IPS-20b (cell line): Measurements from ENCODE around the gene FADD.
A peak's percentile ranks its signal among the peaks of the same experiment; 100 is the strongest.

Experiments used
- H3K27ac ChIP-seq: one replicate; pipeline ENCODE4 v1.5.1; 2013; ENCODE audit warnings: low read length
- H3K27me3 ChIP-seq: 2 replicates; pipeline ENCODE4 v1.6.1; 2013; ENCODE audit warnings: mild to moderate bottlenecking, low read length, inconsistent platforms; ENCODE audit not compliant: insufficient read depth
- H3K36me3 ChIP-seq: 2 replicates; pipeline ENCODE4 v1.6.1; 2013; ENCODE audit warnings: low read depth, mild to moderate bottlenecking, inconsistent platforms, low read length, moderate library complexity; ENCODE audit not compliant: insufficient read depth
- H3K4me1 ChIP-seq: 2 replicates; pipeline ENCODE4 v1.6.1; 2013; ENCODE audit warnings: mild to moderate bottlenecking, control low read depth, inconsistent platforms, low read length, moderate library complexity; ENCODE audit not compliant: insufficient read depth
- H3K4me3 ChIP-seq: 2 replicates; pipeline ENCODE4 v1.5.1; 2013; ENCODE audit warnings: mild to moderate bottlenecking, low read length, inconsistent platforms
- H3K9ac ChIP-seq: 2 replicates; pipeline ENCODE4 v1.6.1; 2013; ENCODE audit warnings: low read depth, mild to moderate bottlenecking, inconsistent platforms, low read length, moderate library complexity
- H3K9me3 ChIP-seq: 2 replicates; pipeline ENCODE4 v1.6.1; 2013; ENCODE audit warnings: mild to moderate bottlenecking, low read depth, low read length, inconsistent platforms; ENCODE audit not compliant: insufficient read depth

FADD gene, protein sequence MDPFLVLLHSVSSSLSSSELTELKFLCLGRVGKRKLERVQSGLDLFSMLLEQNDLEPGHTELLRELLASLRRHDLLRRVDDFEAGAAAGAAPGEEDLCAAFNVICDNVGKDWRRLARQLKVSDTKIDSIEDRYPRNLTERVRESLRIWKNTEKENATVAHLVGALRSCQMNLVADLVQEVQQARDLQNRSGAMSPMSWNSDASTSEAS

GRCh38 chr11:70202920-70203750, at the start of gene FADD:
TSS of gene FADD (plus strand) at chr11:70203296. CDS start at chr11:70203460, 164 bp downstream.
- Histone ChIP-seq H3K9me3 (no peaks in the 10 kb centered on the region), H3K4me3 (peak within 1 kb of the TSS; percentile 99), H3K27ac (peak within 1 kb of the TSS; percentile 94), H3K27me3 (no peaks in the 10 kb centered on the region), H3K36me3 (peaks cover 32% of the 10 kb centered on the region), H3K4me1 (peaks cover 13% of the 10 kb centered on the region), H3K9ac (peak within 1 kb of the TSS; percentile 99)

DNA sequence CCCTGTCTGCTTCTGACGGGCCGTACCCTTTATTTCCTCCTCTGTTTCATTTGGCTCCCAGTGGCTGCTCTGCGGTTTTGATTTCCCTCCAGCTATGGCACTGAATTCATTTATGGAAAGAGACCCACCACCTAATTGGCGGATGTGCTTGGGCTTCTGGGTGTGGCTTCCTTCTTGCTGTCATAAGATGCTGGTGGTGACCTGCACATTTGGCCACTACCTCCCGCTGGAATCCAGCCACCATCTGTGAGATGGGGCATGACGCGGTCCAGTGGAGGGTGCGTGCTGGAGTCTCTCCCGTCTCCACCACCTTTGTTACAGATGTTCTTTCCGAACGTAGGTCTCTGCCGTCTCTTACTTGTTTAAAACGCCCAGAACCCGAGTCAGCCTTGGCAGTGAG, 47.7 kb upstream of the FADD start:
- Histone ChIP-seq H3K9me3 (no peaks in the 10 kb centered on the region), H3K27me3 (no peaks in the 10 kb centered on the region), H3K4me3 (no peak overlapping the region), H3K36me3 (no peaks in the 10 kb centered on the region), H3K4me1 (no peaks in the 10 kb centered on the region), H3K9ac (no peak overlapping the region), H3K27ac (no peak overlapping the region)

DNA sequence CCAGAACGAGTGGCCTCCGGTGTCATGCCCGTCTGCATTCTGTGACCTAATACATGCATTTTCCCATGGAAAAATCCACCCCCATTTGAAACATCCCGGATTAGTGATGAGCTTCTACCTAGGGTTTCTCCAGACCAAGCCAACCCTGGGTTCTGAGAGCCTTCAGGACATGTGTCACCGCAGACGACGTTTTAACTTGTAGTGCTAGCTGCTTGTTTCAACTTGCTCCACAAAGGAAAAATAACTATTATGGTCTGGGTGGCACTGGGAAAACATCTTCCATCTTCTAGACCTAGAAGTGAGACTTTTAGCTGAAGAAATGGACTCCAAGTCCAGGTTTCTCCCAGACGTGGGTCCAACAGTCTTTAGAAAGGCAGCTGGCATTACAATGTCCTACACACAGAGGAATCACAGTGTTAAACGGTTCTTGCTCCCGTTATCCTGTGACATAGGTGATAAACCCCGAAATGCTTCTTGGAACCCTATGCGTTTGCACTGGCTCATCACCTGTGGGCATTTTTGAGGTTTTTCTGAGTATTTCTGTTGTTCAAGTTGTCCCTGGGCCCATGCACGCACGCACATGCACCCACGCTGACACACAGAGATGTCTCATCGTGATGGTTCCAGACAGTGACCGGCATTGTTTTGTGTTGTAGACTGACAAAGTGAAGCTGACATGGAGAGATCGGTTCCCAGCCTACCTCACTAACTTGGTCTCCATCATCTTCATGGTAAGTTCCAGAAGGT, 46.6 kb upstream of the FADD start:
- Histone ChIP-seq H3K36me3 (no peaks in the 10 kb centered on the region), H3K9ac (no peak overlapping the region), H3K4me3 (no peak overlapping the region), H3K9me3 (no peaks in the 10 kb centered on the region), H3K27me3 (no peaks in the 10 kb centered on the region), H3K4me1 (no peaks in the 10 kb centered on the region), H3K27ac (no peak overlapping the region)

DNA sequence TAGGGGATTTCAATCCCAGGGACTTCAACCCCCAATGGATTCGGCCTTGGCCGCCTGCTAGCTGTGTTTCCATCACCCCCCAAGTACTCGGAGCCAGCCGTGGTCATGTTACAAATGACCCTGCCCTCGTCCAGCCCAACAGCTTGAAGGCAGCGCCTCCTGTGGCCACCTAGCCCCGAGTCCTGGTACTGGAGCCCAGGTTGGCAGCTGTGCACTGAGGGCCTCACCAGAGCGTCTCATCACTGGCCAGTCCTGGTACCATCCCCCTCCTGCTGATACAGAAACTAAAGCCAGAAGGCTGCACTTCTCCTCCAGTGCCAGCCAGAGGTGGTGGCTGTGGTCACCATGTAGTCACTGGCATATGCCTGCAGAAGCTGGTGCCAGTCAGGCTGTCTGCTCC, 44.9 kb upstream of the FADD start:
- H3K36me3 ChIP-seq, result no peaks in the 10 kb centered on the region

GRCh38 chr11:70158757-70159389, 44.2 kb upstream of the FADD start:
- Histone ChIP-seq H3K27ac (no peak overlapping the region), H3K4me1 (no peaks in the 10 kb centered on the region), H3K27me3 (no peaks in the 10 kb centered on the region), H3K9me3 (no peaks in the 10 kb centered on the region), H3K36me3 (no peaks in the 10 kb centered on the region), H3K4me3 (no peak overlapping the region), H3K9ac (no peak overlapping the region)

More for the DNA sequence above, 44.9 kb upstream of the FADD start:
- H3K27ac ChIP-seq, result no peak overlapping the region
- no peak overlapping the region for H3K4me3 ChIP-seq
- H3K9ac ChIP-seq, result no peak overlapping the region
- H3K27me3 ChIP-seq, result no peaks in the 10 kb centered on the region
- no peaks in the 10 kb centered on the region for H3K4me1 ChIP-seq
- no peaks in the 10 kb centered on the region for H3K9me3 ChIP-seq

DNA sequence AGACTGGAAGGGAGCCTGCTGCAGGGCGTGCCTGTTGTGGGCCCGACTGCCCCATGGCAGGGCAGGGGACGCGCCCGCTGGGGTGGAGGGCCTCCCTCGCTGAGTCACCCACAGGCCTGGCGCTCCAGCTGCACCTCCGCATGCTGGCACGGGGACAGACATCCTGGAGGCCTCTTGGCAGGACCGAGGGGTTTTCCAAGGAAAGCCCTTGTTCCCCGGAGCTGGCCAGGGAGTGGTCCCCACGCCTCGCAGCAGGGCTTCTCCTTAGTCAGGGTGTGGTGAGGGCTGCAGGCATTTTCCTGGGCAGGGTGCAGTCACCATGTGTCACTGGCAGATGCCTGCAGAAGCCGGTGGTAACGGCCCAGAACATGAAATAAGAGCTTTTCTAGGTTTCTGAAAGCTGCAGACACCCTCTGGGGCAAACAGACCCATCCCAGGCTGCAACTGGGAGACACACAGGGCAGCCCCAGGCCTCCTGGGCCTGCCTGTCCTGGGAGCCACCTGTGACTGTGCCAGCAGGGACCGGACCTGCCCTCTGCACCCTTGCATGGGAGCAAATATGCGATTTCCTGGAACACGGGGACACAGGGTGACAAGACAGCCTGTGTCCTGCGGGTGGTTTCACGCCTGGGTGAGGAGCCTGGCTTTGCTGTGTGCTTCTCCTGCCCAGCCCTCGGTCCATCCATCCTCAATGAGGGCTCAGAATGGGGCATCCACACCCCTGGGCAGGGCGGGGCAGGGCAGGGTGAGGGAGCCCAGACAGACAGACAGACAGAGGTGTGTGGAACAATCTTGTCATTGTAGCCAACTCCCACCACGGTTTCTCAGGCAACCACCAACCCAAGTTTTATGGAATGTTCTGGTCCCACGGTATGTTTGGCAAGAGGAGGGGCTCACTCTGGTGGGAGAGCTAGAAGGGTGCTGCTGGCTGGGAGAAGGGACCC, 43.2 kb upstream of the FADD start:
- Histone ChIP-seq H3K27ac (no peak overlapping the region), H3K4me1 (no peaks in the 10 kb centered on the region), H3K9me3 (no peaks in the 10 kb centered on the region), H3K36me3 (no peaks in the 10 kb centered on the region), H3K9ac (no peak overlapping the region), H3K27me3 (no peaks in the 10 kb centered on the region), H3K4me3 (no peak overlapping the region)

DNA sequence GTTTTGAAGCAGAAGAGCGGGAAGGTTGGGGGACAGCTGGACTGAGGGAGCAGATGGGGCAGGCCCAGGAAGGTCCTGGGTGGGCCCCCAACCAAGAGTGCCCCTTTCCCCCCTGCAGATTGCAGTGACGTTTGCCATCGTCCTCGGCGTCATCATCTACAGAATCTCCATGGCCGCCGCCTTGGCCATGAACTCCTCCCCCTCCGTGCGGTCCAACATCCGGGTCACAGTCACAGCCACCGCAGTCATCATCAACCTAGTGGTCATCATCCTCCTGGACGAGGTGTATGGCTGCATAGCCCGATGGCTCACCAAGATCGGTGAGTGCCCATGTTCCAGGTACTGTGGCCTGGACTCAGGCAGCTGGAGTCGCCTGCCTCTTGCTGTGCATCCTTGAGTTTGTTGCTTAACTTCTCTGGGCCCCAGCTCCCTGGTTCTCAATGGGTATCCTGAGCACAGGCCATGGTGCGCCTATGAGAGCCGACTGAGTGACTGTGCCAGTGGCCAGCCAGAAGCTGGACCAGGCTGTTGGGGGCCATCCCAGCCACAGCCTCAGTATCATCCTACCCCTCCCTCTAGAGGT, 42.0 kb upstream of the FADD start:
- H3K27me3 ChIP-seq, result no peaks in the 10 kb centered on the region
- H3K27ac ChIP-seq, result no peak overlapping the region
- no peaks in the 10 kb centered on the region for H3K36me3 ChIP-seq
- H3K9me3 ChIP-seq, result no peaks in the 10 kb centered on the region
- H3K9ac ChIP-seq, result no peak overlapping the region
- no peaks in the 10 kb centered on the region for H3K4me1 ChIP-seq
- no peak overlapping the region for H3K4me3 ChIP-seq

DNA sequence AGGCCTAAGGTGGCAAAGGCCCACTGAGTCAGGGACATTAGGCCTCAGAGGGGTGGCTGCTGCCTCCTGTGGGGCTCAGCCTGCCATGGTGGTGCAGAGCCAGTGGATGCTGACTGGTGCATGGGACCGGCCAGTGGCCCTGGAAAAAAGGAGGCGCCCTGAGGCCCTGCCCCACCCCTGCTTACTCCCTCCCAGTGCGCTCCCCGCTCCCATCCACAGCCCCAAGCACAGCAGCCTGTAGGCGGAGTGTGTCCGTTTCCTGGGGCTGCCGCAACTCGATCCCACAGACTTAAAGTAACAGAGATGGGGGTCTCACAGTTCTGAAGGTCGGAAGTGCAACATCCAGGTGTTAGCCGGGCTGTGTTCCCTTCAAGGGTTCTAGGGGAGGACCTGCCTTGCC, 38.4 kb upstream of the FADD start:
- Histone ChIP-seq H3K9ac (no peak overlapping the region; the same call in 1 of the 2 replicates), H3K27ac (no peak overlapping the region), H3K4me1 (no peaks in the 10 kb centered on the region), H3K4me3 (no peak overlapping the region), H3K27me3 (no peaks in the 10 kb centered on the region), H3K9me3 (no peaks in the 10 kb centered on the region), H3K36me3 (no peaks in the 10 kb centered on the region)

DNA sequence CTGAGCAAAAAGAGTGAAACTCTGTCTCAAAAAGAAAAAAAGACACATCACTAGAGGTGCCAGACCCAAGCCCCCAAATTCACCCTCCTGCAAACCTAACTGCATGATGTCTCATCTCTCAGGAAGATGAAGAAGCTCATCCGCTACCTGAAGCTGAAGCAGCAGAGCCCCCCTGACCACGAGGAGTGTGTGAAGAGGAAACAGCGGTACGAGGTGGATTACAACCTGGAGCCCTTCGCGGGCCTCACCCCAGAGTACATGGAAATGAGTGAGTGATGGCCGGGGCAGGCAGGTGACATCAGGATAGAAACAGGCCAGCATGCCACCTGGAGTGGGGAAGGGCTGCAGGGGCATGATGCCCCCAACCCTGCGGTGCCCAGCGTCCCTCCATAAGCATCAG, 36.0 kb upstream of the FADD start:
- no peak overlapping the region for H3K4me3 ChIP-seq
- H3K9ac ChIP-seq, result no peak overlapping the region
- H3K4me1 ChIP-seq, result no peaks in the 10 kb centered on the region
- no peaks in the 10 kb centered on the region for H3K9me3 ChIP-seq
- H3K27me3 ChIP-seq, result no peaks in the 10 kb centered on the region
- no peaks in the 10 kb centered on the region for H3K36me3 ChIP-seq
- H3K27ac ChIP-seq, result no peak overlapping the region

GRCh38 chr11:70167723-70168404, 35.2 kb upstream of the FADD start:
- H3K36me3 ChIP-seq, result no peaks in the 10 kb centered on the region
- H3K27me3 ChIP-seq, result no peaks in the 10 kb centered on the region
- no peaks in the 10 kb centered on the region for H3K4me1 ChIP-seq
- H3K27ac ChIP-seq, result no peak overlapping the region
- H3K9me3 ChIP-seq, result no peaks in the 10 kb centered on the region
- H3K9ac ChIP-seq, result no peak overlapping the region
- no peak overlapping the region for H3K4me3 ChIP-seq
